ENCODE measurements around the gene HAT1.
A peak's percentile ranks its signal among the peaks of the same experiment; 100 is the strongest.

The HAT1 gene

DNA sequence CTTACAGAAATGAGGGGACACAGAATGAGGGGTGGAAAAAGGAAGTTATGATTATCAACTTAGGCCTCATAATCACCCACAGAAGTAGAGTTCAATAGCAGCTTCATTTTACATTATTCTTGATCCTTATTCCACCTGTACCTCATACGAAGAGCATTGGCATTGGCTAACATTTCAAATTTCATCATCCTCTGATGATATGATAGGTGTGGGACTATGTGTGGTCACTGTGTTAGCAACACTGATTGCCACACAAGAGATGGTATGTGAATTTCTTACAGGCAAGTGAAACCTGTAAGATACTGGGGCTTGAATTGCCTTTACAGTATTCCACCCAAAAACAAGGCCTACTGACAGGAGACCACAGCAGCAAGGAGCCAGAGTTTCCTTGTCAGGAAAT is 14.0 kb upstream of the HAT1 start:
- Histone ChIP-seq H3K36me3 (no peaks in the 10 kb centered on the region), H3K27me3 (ENCODE audit: insufficient read depth, low read depth, severe bottlenecking) (no peaks in the 10 kb centered on the region), H3K27ac (no peak overlapping the region), H3K9me3 (ENCODE audit: severe bottlenecking) (no peaks in the 10 kb centered on the region), H3K4me3 (ENCODE audit: low read depth, low read length) (no peak overlapping the region)
- DNase-seq, result no peak
- TF ChIP-seq, protein P1, sequence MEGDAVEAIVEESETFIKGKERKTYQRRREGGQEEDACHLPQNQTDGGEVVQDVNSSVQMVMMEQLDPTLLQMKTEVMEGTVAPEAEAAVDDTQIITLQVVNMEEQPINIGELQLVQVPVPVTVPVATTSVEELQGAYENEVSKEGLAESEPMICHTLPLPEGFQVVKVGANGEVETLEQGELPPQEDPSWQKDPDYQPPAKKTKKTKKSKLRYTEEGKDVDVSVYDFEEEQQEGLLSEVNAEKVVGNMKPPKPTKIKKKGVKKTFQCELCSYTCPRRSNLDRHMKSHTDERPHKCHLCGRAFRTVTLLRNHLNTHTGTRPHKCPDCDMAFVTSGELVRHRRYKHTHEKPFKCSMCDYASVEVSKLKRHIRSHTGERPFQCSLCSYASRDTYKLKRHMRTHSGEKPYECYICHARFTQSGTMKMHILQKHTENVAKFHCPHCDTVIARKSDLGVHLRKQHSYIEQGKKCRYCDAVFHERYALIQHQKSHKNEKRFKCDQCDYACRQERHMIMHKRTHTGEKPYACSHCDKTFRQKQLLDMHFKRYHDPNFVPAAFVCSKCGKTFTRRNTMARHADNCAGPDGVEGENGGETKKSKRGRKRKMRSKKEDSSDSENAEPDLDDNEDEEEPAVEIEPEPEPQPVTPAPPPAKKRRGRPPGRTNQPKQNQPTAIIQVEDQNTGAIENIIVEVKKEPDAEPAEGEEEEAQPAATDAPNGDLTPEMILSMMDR (IDR thresholded peaks at IDR 0.05; ENCODE audit: low read depth, low read length), result no peak

DNA sequence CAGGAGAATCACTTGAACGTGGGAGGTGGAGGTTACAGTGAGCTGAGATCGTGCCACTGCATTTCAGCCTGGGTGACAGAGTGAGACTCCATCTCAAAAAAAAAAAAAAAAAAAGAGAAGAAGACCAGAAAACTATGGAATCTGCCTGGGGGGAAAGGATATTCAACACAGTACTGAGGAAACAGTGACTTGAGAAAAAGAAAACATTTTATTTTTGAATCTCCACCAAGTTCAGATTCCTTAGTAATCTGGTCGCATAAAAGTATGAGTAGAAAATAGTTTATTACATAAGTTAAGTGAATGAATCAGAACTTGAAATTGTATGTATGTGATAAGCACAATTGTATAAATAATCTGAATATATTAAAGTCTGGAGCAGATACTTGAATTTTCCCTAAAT is 13.0 kb upstream of the HAT1 start:
- TF ChIP-seq, protein P1 (IDR thresholded peaks at IDR 0.05; ENCODE audit: low read depth, low read length), result no peak
- Histone ChIP-seq H3K36me3 (no peaks in the 10 kb centered on the region), H3K9me3 (ENCODE audit: severe bottlenecking) (no peaks in the 10 kb centered on the region), H3K4me3 (ENCODE audit: low read depth, low read length) (no peak overlapping the region), H3K27ac (no peak overlapping the region), H3K27me3 (ENCODE audit: insufficient read depth, low read depth, severe bottlenecking) (no peaks in the 10 kb centered on the region)
- DNase-seq, result no peak

DNA sequence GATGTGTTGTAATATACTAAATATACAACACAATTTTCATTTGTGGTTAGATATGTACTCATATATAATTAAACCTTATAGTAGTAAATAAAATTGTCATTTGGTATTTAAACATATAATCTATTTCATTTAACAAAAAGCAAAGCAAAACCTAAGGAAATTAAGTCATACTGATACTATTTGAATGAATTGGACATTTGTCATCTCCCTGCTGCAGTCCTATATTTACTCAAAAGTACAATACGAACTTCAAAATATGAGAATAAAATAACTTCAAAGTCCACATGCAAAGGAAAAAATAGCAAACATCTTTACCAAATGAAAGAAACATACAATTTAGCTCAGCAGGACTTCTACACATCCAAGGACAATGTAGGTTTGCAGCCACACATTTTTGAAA is 11.8 kb upstream of the HAT1 start:
- H3K36me3 ChIP-seq, result no peaks in the 10 kb centered on the region
- TF ChIP-seq, protein P1 (IDR thresholded peaks at IDR 0.05; ENCODE audit: low read depth, low read length), result no peak
- DNase-seq, result no peak

DNA sequence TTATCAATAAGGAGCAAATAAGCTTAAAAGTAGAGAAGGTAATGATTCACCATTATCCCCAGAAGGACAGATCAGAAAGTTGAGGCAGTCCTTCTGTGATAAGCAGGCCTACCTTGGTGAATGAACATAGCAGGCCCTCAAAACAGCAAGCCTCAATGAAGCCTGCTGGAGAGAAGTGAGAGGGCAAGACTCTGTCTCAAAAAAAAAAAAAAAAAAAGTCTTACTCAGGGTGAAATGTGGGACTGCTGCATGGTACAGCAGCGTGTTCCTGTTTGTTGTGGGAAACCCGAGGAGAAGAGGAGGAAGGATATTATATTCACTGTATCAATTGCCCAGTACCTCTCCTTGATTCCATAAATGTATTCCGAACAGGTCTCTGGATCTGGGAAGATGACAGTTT is 8.7 kb upstream of the HAT1 start:
- no peak for DNase-seq
- TF ChIP-seq, protein P1 (IDR thresholded peaks at IDR 0.05; ENCODE audit: low read depth, low read length), result no peak

More for the DNA sequence above, 11.8 kb upstream of the HAT1 start:
- Histone ChIP-seq H3K4me3 (ENCODE audit: low read depth, low read length) (no peak overlapping the region), H3K27me3 (ENCODE audit: insufficient read depth, low read depth, severe bottlenecking) (no peaks in the 10 kb centered on the region), H3K9me3 (ENCODE audit: severe bottlenecking) (no peaks in the 10 kb centered on the region), H3K27ac (no peak overlapping the region)

DNA sequence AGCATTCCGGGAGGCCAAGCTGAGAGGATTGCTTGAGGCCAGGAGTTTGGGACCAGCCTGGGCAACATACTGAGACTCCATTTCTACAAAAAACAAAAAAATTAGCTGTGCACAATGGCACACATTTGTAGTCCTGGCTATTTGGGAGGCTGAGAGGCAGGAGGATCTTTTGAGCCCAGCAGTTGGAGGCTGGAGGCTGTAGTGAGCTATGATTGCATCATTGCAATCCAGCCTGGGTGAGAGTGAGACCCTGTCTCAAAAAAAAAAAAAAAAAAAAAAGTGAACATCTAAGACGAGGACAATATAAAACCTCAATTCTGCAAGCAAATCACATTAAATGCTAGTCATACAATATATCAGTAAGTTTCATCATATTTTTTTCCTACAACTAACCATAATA is 2.8 kb upstream of the HAT1 start:
- no peak overlapping the region for H3K27ac ChIP-seq
- no peak overlapping the region for H3K4me3 ChIP-seq (ENCODE audit: low read depth, low read length)
- no peak for DNase-seq
- H3K36me3 ChIP-seq, result peaks cover 5% of the 10 kb centered on the region
- H3K27me3 ChIP-seq (ENCODE audit: insufficient read depth, low read depth, severe bottlenecking), result no peaks in the 10 kb centered on the region
- TF ChIP-seq, protein P1 (IDR thresholded peaks at IDR 0.05; ENCODE audit: low read depth, low read length), result no peak
- no peaks in the 10 kb centered on the region for H3K9me3 ChIP-seq (ENCODE audit: severe bottlenecking)

More for the DNA sequence above, 8.7 kb upstream of the HAT1 start:
- H3K27me3 ChIP-seq (ENCODE audit: insufficient read depth, low read depth, severe bottlenecking), result no peaks in the 10 kb centered on the region
- H3K4me3 ChIP-seq (ENCODE audit: low read depth, low read length), result no peak overlapping the region
- no peaks in the 10 kb centered on the region for H3K36me3 ChIP-seq
- H3K9me3 ChIP-seq (ENCODE audit: severe bottlenecking), result no peaks in the 10 kb centered on the region
- no peak overlapping the region for H3K27ac ChIP-seq

DNA sequence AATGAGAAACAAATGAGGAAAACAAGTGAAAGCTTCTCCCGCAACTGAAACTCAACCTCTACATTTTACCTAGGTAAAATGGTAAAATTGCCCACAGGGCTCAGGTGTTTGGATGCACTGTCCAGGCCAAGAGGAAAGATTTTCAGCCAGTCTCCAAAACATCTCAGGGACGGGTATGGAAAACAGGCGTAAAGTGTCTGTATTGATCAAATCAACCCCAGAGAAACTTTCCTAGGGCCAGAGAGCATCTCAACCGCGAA is 361 bp upstream of the HAT1 start:
- peak overlapping the region; percentile 96 for H3K27ac ChIP-seq
- H3K36me3 ChIP-seq, result peaks cover 26% of the 10 kb centered on the region
- TF ChIP-seq, protein P1 (IDR thresholded peaks at IDR 0.05; ENCODE audit: low read depth, low read length), result no peak
- H3K9me3 ChIP-seq (ENCODE audit: severe bottlenecking), result no peaks in the 10 kb centered on the region
- peak overlapping the region; percentile 81 for H3K4me3 ChIP-seq (ENCODE audit: low read depth, low read length)
- H3K27me3 ChIP-seq (ENCODE audit: insufficient read depth, low read depth, severe bottlenecking), result no peaks in the 10 kb centered on the region
- DNase-seq, result no peak

All from WERI-Rb-1 (cell line).